MCF 10A (cell line): Measurements from ENCODE around the gene TNNI2. TPM values are rescaled to one million over a fixed set of nuclear protein-coding genes. Genes with fewer than 3 reads are reported as not detected.

Experiments used
- BruUV-seq: library from RNA; stranded (reverse); fragments of 400-500 nt; replicated peaks from 2 replicates; lab custom pipeline; 2021; lab: Mats Ljungman, UMichigan
- CTCF ChIA-PET: fragments of 300-600 bp; sonication (Branson Sonifier 250); formaldehyde crosslinking; extraction: SDS; loops from one replicate; lab custom pipeline; 2021; ENCODE audit warnings: antibody characterized with exemption, inconsistent platforms; lab: Yijun Ruan, JAX
- POLR2A ChIA-PET: fragments of 300-600, 350-650 bp; sonication (Branson Sonifier 250); formaldehyde crosslinking; extraction: SDS; loops from one replicate; lab custom pipeline; 2020; ENCODE audit warnings: antibody characterized with exemption, inconsistent platforms; lab: Yijun Ruan, JAX
- DNase-seq: peaks from one replicate; pipeline ENCODE4 v3.0.0-alpha.2; 2018; ENCODE audit not compliant: unreplicated experiment
- H3K27ac Mint-ChIP-seq: one replicate; pipeline ENCODE4 v1.8.0; 2022; ENCODE audit warnings: mild to moderate bottlenecking, low read depth, mixed read lengths; ENCODE audit not compliant: unreplicated experiment
- H3K27me3 Mint-ChIP-seq: one replicate; pipeline ENCODE4 v1.8.0; 2022; ENCODE audit warnings: mixed read lengths; ENCODE audit not compliant: insufficient read depth, unreplicated experiment
- H3K36me3 Mint-ChIP-seq: one replicate; pipeline ENCODE4 v1.8.0; 2022; ENCODE audit warnings: mild to moderate bottlenecking, moderate library complexity, mixed read lengths; ENCODE audit not compliant: insufficient read depth, unreplicated experiment
- H3K4me1 Mint-ChIP-seq: one replicate; pipeline ENCODE4 v1.8.0; 2022; ENCODE audit warnings: mixed read lengths; ENCODE audit not compliant: insufficient read depth, unreplicated experiment
- H3K4me3 Mint-ChIP-seq: one replicate; pipeline ENCODE4 v1.8.0; 2022; ENCODE audit warnings: mild to moderate bottlenecking, moderate library complexity, mixed read lengths; ENCODE audit not compliant: unreplicated experiment
- H3K9me3 Mint-ChIP-seq: one replicate; pipeline ENCODE4 v1.8.0; 2022; ENCODE audit warnings: mixed read lengths; ENCODE audit not compliant: unreplicated experiment
- CTCF ChIP-seq: fragments of 200-600 bp; IDR thresholded peaks from one replicate; pipeline ENCODE4 v1.8.0; 2022; ENCODE audit warnings: antibody characterized with exemption, mild to moderate bottlenecking; ENCODE audit not compliant: unreplicated experiment
- intact Hi-C: fragments of 100-400 bp; cut with micrococcal nuclease; formaldehyde crosslinking; loops from 2 replicates; pipeline ENCODE4 v1.14.1; 2022
- microRNA-seq: library from miRNA; unstranded; fragments of <30 nt; microRNA quantifications from one replicate; pipeline ENCODE4 v1.2.0, GENCODE V29; 2022
- total RNA-seq: library from RNA; stranded (reverse); gene quantifications from 2 replicates; pipeline ENCODE4 v1.2.3, GENCODE V29; 2022

Gene TNNI2
- total RNA-seq, 1 experiment from 2014 or later: 77.7 TPM

GRCh38 chr11:1889941-1890855 lies 51.4 kb downstream of the TNNI2 start:
- Mint-ChIP-seq H3K27me3 (peaks cover 20% of the 10 kb centered on the region), H3K36me3 (no peaks in the 10 kb centered on the region), H3K4me1 (no peaks in the 10 kb centered on the region), H3K4me3 (no peak overlapping the region), H3K27ac (no peak overlapping the region), H3K9me3 (peaks cover 17% of the 10 kb centered on the region)
- DNase-seq: no peak
- intact Hi-C loops: no loop called here
- ChIA-PET CTCF (interaction anchor here (0.6 to 1.5 kb wide), 3 partner anchors 8 to 111 kb away, joined by 3 to 4 read pairs (median 3); no protein-coding TSS in a partner anchor), POLR2A (no interaction called here)
- no peak for TF ChIP-seq CTCF
- no TSS peak for BruUV-seq

Small RNA genes lying within 50 kb of the gene (microRNA-seq; reads per million reads assigned to microRNA genes)
- not detected for gene MIR4298
- not detected for gene MIR7847

Other genes with a start within 250 kb of the TNNI2 start
- gene KRTAP5-2, start 240.7 kb upstream of the TNNI2 start, total RNA-seq: not detected in 2 replicates
- not detected in 2 replicates for gene KRTAP5-3, start 230.5 kb upstream of the TNNI2 start, total RNA-seq
- not detected in 2 replicates for gene KRTAP5-4, start 216.8 kb upstream of the TNNI2 start, total RNA-seq
- not detected in 2 replicates for gene KRTAP5-5, start 209.2 kb upstream of the TNNI2 start, total RNA-seq
- not detected in 2 replicates for gene KRTAP5-6, start 141.8 kb upstream of the TNNI2 start, total RNA-seq
- gene IFITM10, start 88.4 kb upstream of the TNNI2 start, total RNA-seq: 1.9 and 2.0 TPM in 2 replicates
- 366 and 367 TPM in 2 replicates for gene CTSD, start 75.1 kb upstream of the TNNI2 start, total RNA-seq
- gene SYT8, start 4.0 kb upstream of the TNNI2 start, total RNA-seq: 141 and 308 TPM in 2 replicates
- gene LSP1, start 14.1 kb downstream of the TNNI2 start, total RNA-seq: 3.3 and 3.7 TPM in 2 replicates
- gene PRR33, start 52.9 kb downstream of the TNNI2 start, total RNA-seq: not detected in 2 replicates
- not detected in 2 replicates for gene TNNT3, start 80.7 kb downstream of the TNNI2 start, total RNA-seq
- 89.2 and 98.0 TPM in 2 replicates for gene MRPL23, start 108.4 kb downstream of the TNNI2 start, total RNA-seq
- gene H19, start 158.9 kb downstream of the TNNI2 start, total RNA-seq: 61.0 and 152 TPM in 2 replicates